CD14-positive monocyte (primary cell): ENCODE measurements around the gene WFS1. TPM values are rescaled to one million over a fixed set of nuclear protein-coding genes. Genes with fewer than 3 reads are reported as not detected.

Source experiments
- DNase-seq, 3 donors: peaks; one replicate each; pipeline ENCODE4 v3.0.0-alpha.2; 2011 to 2022
- H2AFZ ChIP-seq: 2 replicates; pipeline ENCODE4 v1.6.0; 2012; ENCODE audit warnings: mild to moderate bottlenecking, low read depth, low read length, inconsistent platforms; ENCODE audit not compliant: insufficient read depth, poor library complexity, severe bottlenecking
- H3K27ac ChIP-seq, 2 donors: 1 replicate in 1 of 2; 2 replicates in 1 of 2; pipeline ENCODE4 v1.5.1; 2012 to 2013; ENCODE audit warnings: low read length in 2 of 2, control low read depth in 1 of 2, inconsistent platforms in 1 of 2, low read depth in 1 of 2, mild to moderate bottlenecking in 1 of 2
- H3K27me3 ChIP-seq, 2 donors: one replicate each; pipeline versions ENCODE4 v1.6.0 to v1.6.1; 2011 to 2013; ENCODE audit warnings: low read length in 2 of 2; ENCODE audit not compliant: control insufficient read depth in 2 of 2, insufficient read depth in 2 of 2
- H3K36me3 ChIP-seq, 2 donors: replicated peaks in 1 of 2; 1 replicate in 1 of 2; 2 replicates in 1 of 2; pipeline versions ENCODE4 v1.5.1 to v1.6.1; 2012 to 2013; ENCODE audit warnings: low read length in 2 of 2, control low read depth in 1 of 2, inconsistent platforms in 1 of 2, mild to moderate bottlenecking in 1 of 2; ENCODE audit not compliant: insufficient read depth in 2 of 2, control insufficient read depth in 1 of 2
- H3K4me1 ChIP-seq, 2 donors: 1 replicate in 1 of 2; 2 replicates in 1 of 2; pipeline versions ENCODE4 v1.5.1 to v1.6.1; 2012 to 2013; ENCODE audit warnings: low read length in 2 of 2, control low read depth in 1 of 2, inconsistent platforms in 1 of 2, mild to moderate bottlenecking in 1 of 2, moderate library complexity in 1 of 2; ENCODE audit not compliant: insufficient read depth in 2 of 2, control insufficient read depth in 1 of 2
- H3K4me2 ChIP-seq: replicated peaks from 2 replicates; pipeline ENCODE3; 2012; ENCODE audit warnings: low read length, moderate library complexity, mild to moderate bottlenecking; ENCODE audit not compliant: poor library complexity, severe bottlenecking; ENCODE audit errors: extremely low read depth
- H3K4me3 ChIP-seq, 3 experiments: fragments of 200-600 bp in 1 of 3; sonication (generic) in 1 of 3; replicated peaks in 1 of 3; 1 replicate in 2 of 3; 2 replicates in 1 of 3; pipeline ENCODE4 v1.5.1; 2011 to 2013; ENCODE audit warnings: low read length in 3 of 3, mild to moderate bottlenecking in 3 of 3, control low read depth in 2 of 3, low read depth in 2 of 3, inconsistent platforms in 1 of 3, moderate library complexity in 1 of 3
- H3K79me2 ChIP-seq: 2 replicates; pipeline ENCODE4 v1.6.0; 2012; ENCODE audit warnings: mild to moderate bottlenecking, control low read depth, inconsistent platforms, low read length, moderate library complexity; ENCODE audit not compliant: insufficient read depth
- H3K9ac ChIP-seq: 2 replicates; pipeline ENCODE4 v1.6.0; 2017; ENCODE audit warnings: low read length, mild to moderate bottlenecking; ENCODE audit not compliant: insufficient read depth, poor library complexity, severe bottlenecking
- H3K9me3 ChIP-seq, 2 donors: replicated peaks in 1 of 2; 1 replicate in 1 of 2; 2 replicates in 1 of 2; pipeline versions ENCODE4 v1.5.1 to v1.6.1; 2012 to 2013; ENCODE audit warnings: low read length in 2 of 2, control low read depth in 1 of 2; ENCODE audit not compliant: control insufficient read depth in 1 of 2, insufficient read depth in 1 of 2
- H4K20me1 ChIP-seq: 2 replicates; pipeline ENCODE4 v1.6.0; 2012; ENCODE audit warnings: mild to moderate bottlenecking, low read length, control low read depth, moderate library complexity; ENCODE audit not compliant: insufficient read depth
- H3K27ac Mint-ChIP-seq, 7 donors: one replicate each; pipeline ENCODE4 v1.8.0; 2020; ENCODE audit warnings: mild to moderate bottlenecking in 7 of 7, mixed read lengths in 7 of 7, moderate library complexity in 6 of 7, inconsistent platforms in 2 of 7
- H3K27me3 Mint-ChIP-seq, 3 donors: one replicate each; pipeline ENCODE4 v1.8.0; 2021 to 2022; ENCODE audit warnings: low read depth in 3 of 3, mild to moderate bottlenecking in 3 of 3, mixed read lengths in 3 of 3, moderate library complexity in 3 of 3, inconsistent platforms in 1 of 3
- H3K36me3 Mint-ChIP-seq, 2 donors: one replicate each; pipeline ENCODE4 v1.8.0; 2020; ENCODE audit warnings: mixed read lengths in 2 of 2, inconsistent platforms in 1 of 2, mild to moderate bottlenecking in 1 of 2
- H3K4me1 Mint-ChIP-seq: one replicate; pipeline ENCODE4 v1.8.0; 2020; ENCODE audit warnings: mild to moderate bottlenecking, mixed read lengths
- H3K4me3 Mint-ChIP-seq, 2 donors: one replicate each; pipeline ENCODE4 v1.8.0; 2020; ENCODE audit warnings: mild to moderate bottlenecking in 2 of 2, mixed read lengths in 2 of 2, moderate library complexity in 1 of 2
- H3K9me3 Mint-ChIP-seq, 7 donors: one replicate each; pipeline ENCODE4 v1.8.0; 2020 to 2022; ENCODE audit warnings: mixed read lengths in 7 of 7, mild to moderate bottlenecking in 6 of 7, moderate library complexity in 6 of 7, inconsistent platforms in 2 of 7
- WGBS: methylation state at CpG from one replicate; pipeline ENCODE4 v1.1.5; 2013; ENCODE audit warnings: missing lambda C conversion rate; ENCODE audit not compliant: insufficient coverage; 5-methylcytosine and 5-hydroxymethylcytosine counted together
- intact Hi-C, 2 donors: fragments of 100-400 bp; cut with micrococcal nuclease; formaldehyde crosslinking; loops; one replicate each; pipeline versions ENCODE4 v1.15.0 to v1.15.1; 2023
- polyA plus RNA-seq, 3 donors: library from polyadenylated mRNA; depleted of rRNA in 1 of 3; unstranded in 2 of 3; stranded (reverse) in 1 of 3; fragments of 300-500 nt in 2 of 3; fragments of >200 nt in 1 of 3; fragmentation: Illumina TruSeq in 2 of 3; gene quantifications; 1 replicate in 2 of 3; 2 replicates in 1 of 3; pipeline ENCODE4 v1.2.3, GENCODE V29; 2012 to 2021
- TF ChIP-seq, protein P1 (sequence below): fragments of 200-600 bp; IDR thresholded peaks from one replicate; pipeline ENCODE4 v1.8.0; 2022; ENCODE audit warnings: antibody characterized with exemption, mild to moderate bottlenecking

WFS1 gene
- polyA plus RNA-seq, 3 donors: 0.39 to 1.8 (median 0.93) TPM

GRCh38 chr4:6326312-6327060, 56.8 kb downstream of the WFS1 start:
- no peak for DNase-seq
- H3K36me3 ChIP-seq: no peaks in the 10 kb centered on the region
- peaks cover 0 to 16% of the 10 kb centered on the region in 2 donors for H3K27me3 ChIP-seq
- H2AFZ ChIP-seq: no peak overlapping the region
- Mint-ChIP-seq H3K4me3 (no peak overlapping the region), H3K36me3 (no peaks in the 10 kb centered on the region), H3K9me3 (peaks cover 0 to 14% (median 8%) of the 10 kb centered on the region in 7 donors), H3K27me3 (peaks cover 28 to 44% (median 37%) of the 10 kb centered on the region in 3 donors), H3K4me1 (no peaks in the 10 kb centered on the region), H3K27ac (peak overlapping the region in 1 of 7 donors; percentile 75)
- H3K4me3 ChIP-seq: no peak overlapping the region
- WGBS: 94% methylated on average over 23 of the region's 28 CpGs
- H3K9me3 ChIP-seq: peaks cover 0 to 2% of the 10 kb centered on the region in 2 donors
- TF ChIP-seq, protein P1, sequence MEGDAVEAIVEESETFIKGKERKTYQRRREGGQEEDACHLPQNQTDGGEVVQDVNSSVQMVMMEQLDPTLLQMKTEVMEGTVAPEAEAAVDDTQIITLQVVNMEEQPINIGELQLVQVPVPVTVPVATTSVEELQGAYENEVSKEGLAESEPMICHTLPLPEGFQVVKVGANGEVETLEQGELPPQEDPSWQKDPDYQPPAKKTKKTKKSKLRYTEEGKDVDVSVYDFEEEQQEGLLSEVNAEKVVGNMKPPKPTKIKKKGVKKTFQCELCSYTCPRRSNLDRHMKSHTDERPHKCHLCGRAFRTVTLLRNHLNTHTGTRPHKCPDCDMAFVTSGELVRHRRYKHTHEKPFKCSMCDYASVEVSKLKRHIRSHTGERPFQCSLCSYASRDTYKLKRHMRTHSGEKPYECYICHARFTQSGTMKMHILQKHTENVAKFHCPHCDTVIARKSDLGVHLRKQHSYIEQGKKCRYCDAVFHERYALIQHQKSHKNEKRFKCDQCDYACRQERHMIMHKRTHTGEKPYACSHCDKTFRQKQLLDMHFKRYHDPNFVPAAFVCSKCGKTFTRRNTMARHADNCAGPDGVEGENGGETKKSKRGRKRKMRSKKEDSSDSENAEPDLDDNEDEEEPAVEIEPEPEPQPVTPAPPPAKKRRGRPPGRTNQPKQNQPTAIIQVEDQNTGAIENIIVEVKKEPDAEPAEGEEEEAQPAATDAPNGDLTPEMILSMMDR: no peak
- no peaks in the 10 kb centered on the region for H3K79me2 ChIP-seq
- intact Hi-C loops: loop anchor here (1.0 to 5.0 kb wide), 3 partner anchors 74 to 329 kb away; no protein-coding TSS in a partner anchor
- no peaks in the 10 kb centered on the region for H3K4me1 ChIP-seq
- no peak overlapping the region for H3K4me2 ChIP-seq
- no peaks in the 10 kb centered on the region for H4K20me1 ChIP-seq
- H3K9ac ChIP-seq: no peak overlapping the region
- H3K27ac ChIP-seq: no peak overlapping the region

DNA sequence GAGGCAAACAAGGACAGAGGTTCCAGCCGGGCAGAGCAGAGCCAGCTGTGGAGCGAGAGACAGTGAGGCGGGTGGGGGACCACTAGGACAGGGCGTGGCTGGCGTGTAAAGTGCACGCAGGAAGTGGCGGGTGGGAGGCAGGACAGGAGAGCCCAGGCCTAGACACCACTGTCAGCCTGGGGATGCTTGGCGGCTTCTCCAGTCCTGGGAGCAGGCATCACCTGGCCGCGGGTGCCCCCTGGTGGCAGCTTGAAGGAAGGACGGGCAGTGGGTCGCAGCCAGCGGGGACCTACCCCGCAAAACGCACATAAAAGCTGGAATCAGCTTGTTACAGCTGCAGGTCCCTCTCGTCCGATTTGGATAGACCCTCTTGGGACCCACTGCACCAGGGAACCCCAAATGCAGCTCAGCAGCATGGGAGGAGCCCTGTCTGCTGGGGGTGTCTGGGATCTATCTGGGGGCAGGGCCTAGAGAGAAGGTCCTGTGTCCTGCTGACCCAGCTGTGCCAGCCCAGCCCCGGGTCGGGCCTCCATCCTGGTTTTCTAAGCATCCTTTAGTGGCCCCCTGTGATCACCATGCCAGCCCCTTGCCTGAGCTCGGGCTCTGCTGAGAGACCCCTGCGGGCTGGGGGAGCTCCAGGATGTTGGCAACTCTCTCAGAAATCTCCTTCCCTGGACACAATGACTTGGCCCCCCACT, 57.7 kb downstream of the WFS1 start:
- no peaks in the 10 kb centered on the region for H4K20me1 ChIP-seq
- H3K9ac ChIP-seq: no peak overlapping the region
- no peaks in the 10 kb centered on the region for H3K4me1 Mint-ChIP-seq
- intact Hi-C loops: loop anchor here (1.0 to 5.0 kb wide), 3 partner anchors 75 to 330 kb away; no protein-coding TSS in a partner anchor
- DNase-seq: peak; percentile 38 to 51 (median 39)
- H3K4me1 ChIP-seq: no peaks in the 10 kb centered on the region
- no peak overlapping the region for H3K27ac ChIP-seq
- 23% methylated on average over 19 of the region's 21 CpGs for WGBS
- H3K4me3 ChIP-seq: no peak overlapping the region
- no peak overlapping the region for H2AFZ ChIP-seq
- H3K36me3 ChIP-seq: no peaks in the 10 kb centered on the region
- peaks cover 0 to 14% (median 12%) of the 10 kb centered on the region in 7 donors for H3K9me3 Mint-ChIP-seq
- no peaks in the 10 kb centered on the region for H3K36me3 Mint-ChIP-seq
- H3K27me3 Mint-ChIP-seq: peaks cover 31 to 43% (median 32%) of the 10 kb centered on the region in 3 donors
- no peaks in the 10 kb centered on the region for H3K79me2 ChIP-seq
- TF ChIP-seq, protein P1: peak; percentile 94
- H3K27me3 ChIP-seq: peaks cover 0 to 16% of the 10 kb centered on the region in 2 donors
- no peak overlapping the region for H3K4me3 Mint-ChIP-seq
- H3K4me2 ChIP-seq: no peak overlapping the region
- H3K27ac Mint-ChIP-seq: no peak overlapping the region
- peaks cover 0 to 8% of the 10 kb centered on the region in 2 donors for H3K9me3 ChIP-seq
